IPS-11a (cell line): ENCODE measurements around the gene S100A12.

Experiments used
- H3K4me3 ChIP-seq: one replicate; pipeline ENCODE4 v1.5.1; 2013; ENCODE audit warnings: low read depth, low read length, control low read depth

Gene S100A12

GRCh38 chr1:153370146-153370545, 5.3 kb downstream of the S100A12 start:
- H3K4me3 ChIP-seq, result no peak overlapping the region

DNA sequence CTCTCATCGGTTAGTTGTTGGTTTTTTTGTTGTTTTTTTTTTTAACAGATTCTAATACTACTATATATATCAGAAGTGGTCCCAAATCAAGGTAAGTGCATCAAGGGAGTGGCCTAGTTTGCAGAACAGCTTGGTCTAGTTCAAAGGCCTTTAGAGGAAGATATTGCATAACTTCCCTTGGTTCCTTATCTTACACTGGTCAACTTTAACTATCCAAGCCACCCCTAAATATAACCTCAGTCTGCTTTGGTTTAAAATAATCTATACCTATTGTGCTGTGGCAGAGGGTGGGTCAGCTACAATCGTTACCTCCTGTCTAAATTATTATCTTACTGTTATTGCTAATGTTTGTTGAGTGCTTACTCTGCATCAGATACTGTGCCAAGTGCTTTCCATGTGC, 6.9 kb downstream of the S100A12 start:
- H3K4me3 ChIP-seq, result no peak overlapping the region

DNA sequence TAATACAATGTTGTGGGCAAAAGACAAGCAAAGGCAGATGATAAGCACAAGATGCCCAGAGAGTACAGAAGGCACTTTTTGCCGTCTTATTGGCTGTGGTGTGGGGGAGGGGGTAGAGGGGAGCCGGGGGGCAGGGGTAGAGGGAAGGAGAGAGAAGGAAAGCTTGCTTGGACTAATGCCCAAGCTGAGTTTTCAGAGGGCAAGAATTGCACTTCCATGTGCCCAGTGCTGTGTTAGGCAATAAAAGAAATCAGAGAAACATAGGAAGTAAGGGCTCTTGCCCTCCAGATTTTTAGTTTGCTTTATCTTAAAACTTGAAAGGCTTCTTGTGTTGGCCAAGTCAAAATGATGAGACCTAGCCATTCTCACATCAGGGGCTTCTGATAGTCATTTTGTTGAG, 8.3 kb downstream of the S100A12 start:
- no peak overlapping the region for H3K4me3 ChIP-seq

- H3K4me3 ChIP-seq, result no peak overlapping the region
Measured at GRCh38 chr1:153366261-153366660, 9.2 kb downstream of the S100A12 start.

- no peak overlapping the region for H3K4me3 ChIP-seq
Measured at GRCh38 chr1:153365696-153366095, 9.7 kb downstream of the S100A12 start.

DNA sequence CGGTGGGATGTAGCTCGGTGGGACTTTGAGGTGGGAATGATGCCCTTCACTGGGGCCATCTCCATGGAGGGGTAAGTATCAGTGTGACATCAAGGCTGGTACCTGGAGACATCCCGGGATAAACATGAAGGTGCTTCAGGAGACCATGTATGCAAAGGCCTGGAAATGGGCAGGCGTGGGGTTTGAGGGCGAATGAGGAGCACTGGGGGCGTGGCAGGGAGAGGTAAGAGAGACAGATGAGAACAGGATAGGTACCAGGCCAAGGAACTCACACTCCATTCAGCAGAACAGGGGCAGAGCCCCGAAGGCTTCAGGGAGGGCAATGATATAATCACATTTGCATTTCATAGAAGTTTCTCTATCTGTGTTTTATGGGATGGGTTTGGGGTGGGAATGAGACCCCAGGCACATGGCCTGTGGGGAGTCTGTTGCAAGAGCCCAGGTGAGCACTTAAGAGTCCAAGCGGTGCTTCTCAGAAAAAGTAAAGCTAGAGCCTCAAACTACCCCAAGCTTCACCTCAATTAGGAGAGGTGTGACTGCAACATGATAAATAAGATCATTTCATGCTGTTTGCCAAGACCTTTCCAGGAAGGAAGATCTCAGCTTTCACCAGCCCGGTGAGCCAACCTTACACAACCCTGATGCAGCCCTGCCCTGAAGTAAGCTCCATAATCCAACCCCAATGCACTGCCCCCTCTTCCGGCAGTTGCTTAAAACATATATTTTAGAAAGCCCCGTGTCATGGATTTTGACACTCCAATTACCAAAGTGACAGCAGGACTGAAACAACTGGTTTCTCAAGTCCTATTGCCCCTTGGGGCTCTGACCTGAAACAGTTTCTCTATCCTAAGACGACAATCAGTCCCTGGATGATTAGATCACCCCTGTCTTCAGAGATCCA, 10.4 kb downstream of the S100A12 start:
- no peak overlapping the region for H3K4me3 ChIP-seq

DNA sequence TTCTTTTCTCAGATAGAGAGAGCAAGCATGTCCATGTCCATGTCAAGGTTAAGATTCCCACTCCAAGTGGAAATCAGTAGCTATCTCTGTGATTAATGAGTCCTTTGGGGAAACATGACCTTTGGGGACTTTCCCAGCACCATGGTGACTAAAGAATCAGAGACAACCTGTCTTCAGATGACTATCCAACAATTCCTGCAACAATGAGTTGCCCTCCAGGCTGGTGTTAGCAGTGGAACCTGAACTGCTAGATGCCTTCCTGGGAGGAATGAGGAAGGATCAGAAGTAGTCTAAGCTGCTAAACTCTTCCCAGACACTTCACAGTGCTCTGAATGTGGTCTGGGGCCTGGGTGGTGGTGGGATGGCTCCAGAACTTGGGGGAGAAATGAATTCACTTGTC, 11.3 kb downstream of the S100A12 start:
- H3K4me3 ChIP-seq, result no peak overlapping the region

- H3K4me3 ChIP-seq, result no peak overlapping the region
Measured at GRCh38 chr1:153363641-153364040, 11.8 kb downstream of the S100A12 start.

- no peak overlapping the region for H3K4me3 ChIP-seq
Measured at GRCh38 chr1:153362187-153362775, 13.1 kb downstream of the S100A12 start.

DNA sequence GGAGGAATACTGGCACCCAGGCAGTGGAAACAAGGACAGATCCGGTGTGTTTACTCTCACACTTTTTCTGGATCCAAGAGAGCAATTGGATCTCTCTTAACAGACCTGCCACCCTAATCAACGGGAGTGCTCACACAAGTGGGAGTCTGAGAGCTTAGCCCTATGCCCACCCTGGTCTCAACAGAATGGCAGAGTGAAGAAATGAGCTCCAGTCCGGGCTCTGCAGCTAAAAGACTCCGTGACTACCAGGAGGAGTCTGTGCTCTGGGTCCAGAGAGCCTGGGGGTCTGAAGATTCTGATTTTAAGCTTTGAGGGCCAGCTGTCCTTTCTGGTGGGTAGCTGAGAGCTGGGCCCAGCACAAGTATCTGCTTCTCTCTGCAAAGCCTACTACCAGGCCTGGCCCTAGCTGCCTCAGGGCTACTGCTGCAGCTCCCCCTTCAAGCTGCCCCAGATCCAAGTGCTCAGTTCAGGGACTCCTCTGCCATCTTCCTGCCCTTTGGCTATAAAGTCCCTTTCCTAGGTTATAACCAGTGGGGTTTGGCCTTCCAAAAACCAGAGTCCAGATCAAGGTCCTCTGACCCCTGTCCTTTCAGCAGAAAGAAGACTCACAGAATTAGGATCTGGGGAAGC, 13.8 kb downstream of the S100A12 start:
- no peak overlapping the region for H3K4me3 ChIP-seq

- H3K4me3 ChIP-seq, result no peak overlapping the region
Measured at GRCh38 chr1:153360592-153361479, 14.6 kb downstream of the S100A12 start.

GRCh38 chr1:153360190-153360589, 15.2 kb downstream of the S100A12 start:
- no peak overlapping the region for H3K4me3 ChIP-seq

- H3K4me3 ChIP-seq, result no peak overlapping the region
Measured at GRCh38 chr1:153359241-153359640, 16.2 kb downstream of the S100A12 start.

- no peak overlapping the region for H3K4me3 ChIP-seq
Measured at GRCh38 chr1:153358691-153358975, 16.8 kb downstream of the S100A12 start.

DNA sequence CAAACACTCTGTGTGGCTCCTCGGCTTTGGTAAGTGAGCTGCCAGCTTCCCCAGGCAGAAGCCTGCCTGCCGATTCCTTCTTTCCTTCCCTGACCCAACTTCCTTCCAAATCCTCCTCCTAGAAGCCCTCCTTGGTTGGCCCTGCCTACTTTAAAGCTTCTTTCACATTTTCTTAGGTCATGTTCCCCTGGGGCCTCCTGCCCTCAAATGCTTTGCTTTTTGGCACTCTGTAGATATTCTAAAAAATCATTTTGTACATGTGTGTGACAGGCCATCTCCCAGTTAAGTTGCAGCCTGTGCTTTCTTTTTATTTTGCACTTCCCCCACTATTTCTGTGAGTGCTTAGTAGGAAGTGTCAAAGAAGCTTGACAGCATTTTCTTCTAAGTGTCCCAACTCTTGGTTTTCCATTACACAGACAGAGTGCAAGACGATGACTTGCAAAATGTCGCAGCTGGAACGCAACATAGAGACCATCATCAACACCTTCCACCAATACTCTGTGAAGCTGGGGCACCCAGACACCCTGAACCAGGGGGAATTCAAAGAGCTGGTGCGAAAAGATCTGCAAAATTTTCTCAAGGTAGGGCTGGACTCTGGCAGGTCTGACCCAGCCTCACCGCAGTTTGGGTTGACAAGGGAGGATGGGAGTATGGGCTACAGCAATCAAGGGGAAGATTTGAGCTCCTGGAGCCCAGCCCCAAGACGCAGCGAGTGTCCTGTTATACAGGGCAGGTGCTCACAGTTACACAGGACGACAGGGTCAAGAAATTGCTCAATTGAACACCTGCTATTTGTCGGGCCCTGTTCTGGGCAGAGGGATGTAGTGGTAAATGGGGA, 17.3 kb downstream of the S100A12 start, which contains the start of gene S100A9:
TSS of gene S100A9 (plus strand) at position 2 of the 838 bp plus-strand sequence. CDS start at position 432, 430 bp downstream.
- H3K4me3 ChIP-seq, result no peak within 1 kb of the TSS

DNA sequence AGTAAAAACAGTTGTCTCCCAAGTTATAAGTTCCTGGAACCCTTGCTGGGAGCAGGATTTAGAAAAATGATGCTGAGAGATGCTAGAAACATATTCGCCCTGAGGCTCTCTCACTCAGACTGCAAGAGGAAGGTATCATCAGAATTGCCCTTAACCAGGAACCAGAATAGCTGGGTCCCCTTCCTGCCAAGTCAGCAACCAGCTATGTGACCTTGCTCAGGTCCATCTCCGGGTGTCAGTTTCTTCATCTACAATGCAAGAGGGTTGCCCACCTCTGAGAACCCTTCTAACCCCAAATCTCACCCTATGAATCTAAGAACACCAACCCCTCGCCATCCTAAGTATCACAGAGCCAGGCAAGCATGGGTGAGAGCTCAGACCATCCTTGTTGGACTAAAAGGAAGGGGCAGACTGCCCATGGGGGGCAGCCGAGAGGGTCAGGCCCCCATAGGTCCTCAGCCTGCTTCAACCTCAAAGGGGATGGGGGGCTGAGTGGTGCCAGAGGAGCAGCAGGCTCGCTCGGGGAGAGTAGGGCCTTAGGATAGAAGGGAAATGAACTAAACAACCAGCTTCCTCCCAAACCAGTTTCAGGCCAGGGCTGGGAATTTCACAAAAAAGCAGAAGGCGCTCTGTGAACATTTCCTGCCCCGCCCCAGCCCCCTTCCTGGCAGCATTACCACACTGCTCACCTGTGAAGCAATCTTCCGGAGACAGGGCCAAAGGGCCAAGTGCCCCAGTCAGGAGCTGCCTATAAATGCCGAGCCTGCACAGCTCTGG, 18.2 kb downstream of the S100A12 start:
- H3K4me3 ChIP-seq, result no peak overlapping the region

- no peak overlapping the region for H3K4me3 ChIP-seq
Measured at GRCh38 chr1:153356392-153357075, 18.9 kb downstream of the S100A12 start.

- no peak overlapping the region for H3K4me3 ChIP-seq
Measured at GRCh38 chr1:153355445-153356071, 19.9 kb downstream of the S100A12 start.
